Measurements from ENCODE around the gene FLYWCH1.

The FLYWCH1 gene

DNA sequence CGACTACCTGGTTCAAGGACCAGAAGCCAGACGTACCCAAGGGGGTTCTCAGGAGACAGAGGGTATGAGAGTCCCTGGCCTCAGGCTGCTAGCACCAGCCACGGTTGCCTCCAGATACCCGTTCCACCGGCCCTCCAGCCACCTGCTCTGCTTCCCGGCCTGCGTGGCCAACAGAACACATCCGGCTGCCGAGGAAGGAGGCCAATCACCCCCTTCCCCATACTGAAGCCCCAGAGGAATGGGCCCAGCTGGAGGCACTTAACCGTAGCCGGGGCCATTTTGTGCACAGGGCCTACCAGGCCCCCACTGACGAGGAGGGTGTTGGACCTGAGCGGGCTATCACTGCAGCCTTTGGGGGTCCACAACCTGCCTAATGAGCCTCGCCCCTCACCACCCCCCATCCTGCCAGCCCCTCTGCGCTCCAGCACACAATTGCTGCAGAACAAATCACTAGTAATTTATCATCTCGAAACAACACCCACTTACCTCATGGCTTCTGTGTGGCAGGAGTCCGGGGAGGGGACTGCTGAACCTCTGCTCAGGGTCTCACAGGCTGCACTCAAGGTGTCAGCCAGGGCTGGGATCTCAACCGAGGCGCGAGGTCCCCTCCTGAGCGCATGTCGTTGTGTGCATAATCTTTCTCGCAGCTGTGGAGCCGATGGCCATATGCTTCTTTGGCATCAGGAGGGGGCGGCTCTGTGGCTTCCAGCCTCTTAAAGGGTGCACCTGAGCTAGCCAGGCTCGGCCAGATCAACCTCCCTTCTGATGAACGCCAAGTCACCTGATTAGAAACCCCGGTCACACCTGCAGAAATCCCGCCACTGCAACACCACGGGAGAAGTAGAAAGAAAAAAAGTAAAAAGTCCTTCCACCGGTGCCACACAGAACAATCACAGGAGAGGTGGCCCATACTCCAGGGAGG, 42.2 kb downstream of the FLYWCH1 start:
- Histone ChIP-seq H4K20me1 (ENCODE audit: insufficient read depth, low read length, poor library complexity, severe bottlenecking) (no peaks in the 10 kb centered on the region), H3K79me2 (ENCODE audit: insufficient read depth, low read length) (no peaks in the 10 kb centered on the region), H3K4me1 (ENCODE audit: insufficient read depth, low read length, poor library complexity, severe bottlenecking) (peaks cover 4% of the 10 kb centered on the region), H3K27me3 (ENCODE audit: insufficient read depth, low read length, poor library complexity, severe bottlenecking) (no peaks in the 10 kb centered on the region), H3K9ac (ENCODE audit: low read depth, low read length, poor library complexity, severe bottlenecking) (no peak overlapping the region), H3K9me2 (replicated peaks; ENCODE audit: low read depth, low read length) (no peaks in the 10 kb centered on the region), H3F3A (ENCODE audit: low read depth) (no peaks in the 10 kb centered on the region), H3K4me2 (ENCODE audit: low read depth, low read length, poor library complexity, severe bottlenecking) (no peak overlapping the region), H2AFZ (ENCODE audit: low read length) (no peak overlapping the region), H3K4me3 (ENCODE audit: low read length, poor library complexity, severe bottlenecking) (no peak overlapping the region), H3K9me3 (ENCODE audit: insufficient read depth, low read depth, low read length) (no peaks in the 10 kb centered on the region), H3K36me3 (ENCODE audit: insufficient read depth, low read length) (no peaks in the 10 kb centered on the region)
- TF ChIP-seq EZH2phosphoT487 (IDR thresholded peaks at IDR 0.05; ENCODE audit: borderline replicate concordance), result no peak
- no peak for TF ChIP-seq CTCF (conservative IDR thresholded peaks at IDR 0.05; ENCODE audit: low read length)

- peaks cover 4% of the 10 kb centered on the region for H3K4me1 ChIP-seq (ENCODE audit: insufficient read depth, low read length, poor library complexity, severe bottlenecking)
- H3K36me3 ChIP-seq (ENCODE audit: insufficient read depth, low read length), result no peaks in the 10 kb centered on the region
- no peaks in the 10 kb centered on the region for H3K27me3 ChIP-seq (ENCODE audit: insufficient read depth, low read length, poor library complexity, severe bottlenecking)
- no peaks in the 10 kb centered on the region for H3K79me2 ChIP-seq (ENCODE audit: insufficient read depth, low read length)
- no peaks in the 10 kb centered on the region for H3K9me3 ChIP-seq (ENCODE audit: insufficient read depth, low read depth, low read length)
- H3F3A ChIP-seq (ENCODE audit: low read depth), result no peaks in the 10 kb centered on the region
- no peak overlapping the region for H2AFZ ChIP-seq (ENCODE audit: low read length)
- no peaks in the 10 kb centered on the region for H4K20me1 ChIP-seq (ENCODE audit: insufficient read depth, low read length, poor library complexity, severe bottlenecking)
- H3K4me3 ChIP-seq (ENCODE audit: low read length, poor library complexity, severe bottlenecking), result no peak overlapping the region
- TF ChIP-seq EZH2phosphoT487 (IDR thresholded peaks at IDR 0.05; ENCODE audit: borderline replicate concordance) (no peak), CTCF (conservative IDR thresholded peaks at IDR 0.05; ENCODE audit: low read length) (no peak)
- H3K9me2 ChIP-seq (replicated peaks; ENCODE audit: low read depth, low read length), result no peaks in the 10 kb centered on the region
- H3K4me2 ChIP-seq (ENCODE audit: low read depth, low read length, poor library complexity, severe bottlenecking), result no peak overlapping the region
- H3K9ac ChIP-seq (ENCODE audit: low read depth, low read length, poor library complexity, severe bottlenecking), result no peak overlapping the region
Observed at GRCh38 chr16:2954656-2955381, 43.1 kb downstream of the FLYWCH1 start.

GRCh38 chr16:2955438-2955778, 43.7 kb downstream of the FLYWCH1 start:
- H3K9me2 ChIP-seq (replicated peaks; ENCODE audit: low read depth, low read length), result no peaks in the 10 kb centered on the region
- H3K9ac ChIP-seq (ENCODE audit: low read depth, low read length, poor library complexity, severe bottlenecking), result no peak overlapping the region
- no peaks in the 10 kb centered on the region for H3K27me3 ChIP-seq (ENCODE audit: insufficient read depth, low read length, poor library complexity, severe bottlenecking)
- TF ChIP-seq EZH2phosphoT487 (IDR thresholded peaks at IDR 0.05; ENCODE audit: borderline replicate concordance), result no peak
- no peak for TF ChIP-seq CTCF (conservative IDR thresholded peaks at IDR 0.05; ENCODE audit: low read length)
- H3K36me3 ChIP-seq (ENCODE audit: insufficient read depth, low read length), result no peaks in the 10 kb centered on the region
- no peak overlapping the region for H3K4me3 ChIP-seq (ENCODE audit: low read length, poor library complexity, severe bottlenecking)
- no peaks in the 10 kb centered on the region for H3F3A ChIP-seq (ENCODE audit: low read depth)
- no peaks in the 10 kb centered on the region for H3K79me2 ChIP-seq (ENCODE audit: insufficient read depth, low read length)
- peak overlapping the region; percentile 65 for H3K4me2 ChIP-seq (ENCODE audit: low read depth, low read length, poor library complexity, severe bottlenecking)
- no peak overlapping the region for H2AFZ ChIP-seq (ENCODE audit: low read length)
- H3K9me3 ChIP-seq (ENCODE audit: insufficient read depth, low read depth, low read length), result no peaks in the 10 kb centered on the region
- H3K4me1 ChIP-seq (ENCODE audit: insufficient read depth, low read length, poor library complexity, severe bottlenecking), result peaks cover 4% of the 10 kb centered on the region
- H4K20me1 ChIP-seq (ENCODE audit: insufficient read depth, low read length, poor library complexity, severe bottlenecking), result no peaks in the 10 kb centered on the region

Measured in Loucy (cell line).